ENCODE measurements around the gene ACVR1C. TPM values are rescaled to one million over a fixed set of nuclear protein-coding genes. Genes with fewer than 3 reads are reported as not detected.

Gene ACVR1C
- total RNA-seq, 1 experiment from 2014 or later: 0.40 TPM

DNA sequence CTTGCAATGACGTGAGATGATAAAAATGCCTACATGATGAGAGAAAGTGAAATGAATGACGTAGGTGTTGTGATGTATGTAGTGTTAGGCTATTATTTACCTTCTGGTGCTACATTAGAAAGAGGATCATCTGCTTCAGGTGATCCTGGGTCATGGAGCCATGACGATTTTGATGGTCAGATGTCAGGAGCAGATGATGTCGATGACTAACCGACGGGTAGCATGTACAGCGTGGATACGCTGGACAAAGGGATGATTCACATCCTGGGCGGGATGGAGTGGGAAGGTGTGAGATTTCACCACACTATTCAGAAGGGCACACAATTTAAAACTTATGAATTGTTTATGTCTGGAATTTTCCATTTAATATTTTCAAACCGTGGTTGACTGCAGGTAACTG is 43.5 kb upstream of the ACVR1C start:
- ATAC-seq: no peak; the same call in 1 of the 2 replicates
- Histone ChIP-seq H3K9me3 (ENCODE audit: low read length) (no peaks in the 10 kb centered on the region), H3K4me1 (ENCODE audit: insufficient read depth, low read length) (peaks cover 9% of the 10 kb centered on the region; the same call in 1 of the 2 replicates), H3K36me3 (ENCODE audit: low read depth, low read length) (no peaks in the 10 kb centered on the region), H3K79me2 (ENCODE audit: low read length) (no peaks in the 10 kb centered on the region), H3K9me2 (replicated peaks; ENCODE audit: low read length) (no peaks in the 10 kb centered on the region), H3K27me3 (ENCODE audit: low read length) (no peaks in the 10 kb centered on the region), H3K4me3 (ENCODE audit: low read length) (no peak overlapping the region), H3K4me2 (ENCODE audit: low read length) (no peak overlapping the region), H4K20me1 (ENCODE audit: low read length) (no peaks in the 10 kb centered on the region), H3K27ac (ENCODE audit: low read length) (no peak overlapping the region), H3F3A (ENCODE audit: low read length, unreplicated experiment) (no peaks in the 10 kb centered on the region), H2AFZ (ENCODE audit: low read length) (no peak overlapping the region), H3K9ac (ENCODE audit: low read length) (no peak overlapping the region)
- DNase-seq: peak; percentile 56
- POLR2A ChIA-PET (ENCODE audit: unreplicated experiment): no interaction called here
- no TSS peak for BruUV-seq (replicated peaks)
- CTCF ChIA-PET: no interaction called here
- intact Hi-C loops (cut with micrococcal nuclease): no loop called here
- TF ChIP-seq, protein P1, sequence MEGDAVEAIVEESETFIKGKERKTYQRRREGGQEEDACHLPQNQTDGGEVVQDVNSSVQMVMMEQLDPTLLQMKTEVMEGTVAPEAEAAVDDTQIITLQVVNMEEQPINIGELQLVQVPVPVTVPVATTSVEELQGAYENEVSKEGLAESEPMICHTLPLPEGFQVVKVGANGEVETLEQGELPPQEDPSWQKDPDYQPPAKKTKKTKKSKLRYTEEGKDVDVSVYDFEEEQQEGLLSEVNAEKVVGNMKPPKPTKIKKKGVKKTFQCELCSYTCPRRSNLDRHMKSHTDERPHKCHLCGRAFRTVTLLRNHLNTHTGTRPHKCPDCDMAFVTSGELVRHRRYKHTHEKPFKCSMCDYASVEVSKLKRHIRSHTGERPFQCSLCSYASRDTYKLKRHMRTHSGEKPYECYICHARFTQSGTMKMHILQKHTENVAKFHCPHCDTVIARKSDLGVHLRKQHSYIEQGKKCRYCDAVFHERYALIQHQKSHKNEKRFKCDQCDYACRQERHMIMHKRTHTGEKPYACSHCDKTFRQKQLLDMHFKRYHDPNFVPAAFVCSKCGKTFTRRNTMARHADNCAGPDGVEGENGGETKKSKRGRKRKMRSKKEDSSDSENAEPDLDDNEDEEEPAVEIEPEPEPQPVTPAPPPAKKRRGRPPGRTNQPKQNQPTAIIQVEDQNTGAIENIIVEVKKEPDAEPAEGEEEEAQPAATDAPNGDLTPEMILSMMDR (conservative IDR thresholded peaks at IDR 0.05; ENCODE audit: low read depth, low read length): no peak
- TF ChIP-seq EZH2phosphoT487 (IDR thresholded peaks at IDR 0.05; ENCODE audit: borderline replicate concordance, low read length) (no peak), EZH2 (IDR thresholded peaks at IDR 0.05; ENCODE audit: low read length, unreplicated experiment) (no peak)

DNA sequence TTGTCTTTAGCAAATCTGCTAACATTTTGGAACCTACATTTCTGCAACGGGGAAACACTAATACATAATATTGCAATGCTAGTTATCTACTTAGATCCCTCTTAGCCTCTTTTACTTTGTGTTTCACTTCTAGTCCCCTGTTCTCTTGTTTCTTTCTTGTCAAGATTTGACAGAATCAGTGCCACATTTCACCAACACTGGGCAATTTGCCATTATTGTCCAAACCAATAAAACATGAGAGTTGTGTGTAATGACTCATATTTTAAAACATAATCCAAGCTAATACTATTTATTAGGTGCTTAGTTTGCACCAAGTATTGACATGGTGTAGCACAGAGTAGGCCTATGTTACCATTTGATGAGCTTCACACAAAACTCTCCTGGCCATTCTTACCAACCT is 33.7 kb upstream of the ACVR1C start:
- H3K79me2 ChIP-seq (ENCODE audit: low read length): no peaks in the 10 kb centered on the region
- TF ChIP-seq EZH2phosphoT487 (IDR thresholded peaks at IDR 0.05; ENCODE audit: borderline replicate concordance, low read length): no peak
- no peak for TF ChIP-seq EZH2 (IDR thresholded peaks at IDR 0.05; ENCODE audit: low read length, unreplicated experiment)
- TF ChIP-seq, protein P1 (conservative IDR thresholded peaks at IDR 0.05; ENCODE audit: low read depth, low read length): no peak
- H3K4me1 ChIP-seq (ENCODE audit: insufficient read depth, low read length): peaks cover 10% of the 10 kb centered on the region
- no peak overlapping the region for H3K4me3 ChIP-seq (ENCODE audit: low read length)
- no peaks in the 10 kb centered on the region for H3K9me2 ChIP-seq (replicated peaks; ENCODE audit: low read length)
- no peaks in the 10 kb centered on the region for H3F3A ChIP-seq (ENCODE audit: low read length, unreplicated experiment)
- H3K4me2 ChIP-seq (ENCODE audit: low read length): no peak overlapping the region
- H2AFZ ChIP-seq (ENCODE audit: low read length): no peak overlapping the region
- H3K27me3 ChIP-seq (ENCODE audit: low read length): no peaks in the 10 kb centered on the region
- POLR2A ChIA-PET (ENCODE audit: unreplicated experiment): no interaction called here
- H4K20me1 ChIP-seq (ENCODE audit: low read length): no peaks in the 10 kb centered on the region
- no peaks in the 10 kb centered on the region for H3K9me3 ChIP-seq (ENCODE audit: low read length)
- H3K27ac ChIP-seq (ENCODE audit: low read length): no peak overlapping the region
- H3K9ac ChIP-seq (ENCODE audit: low read length): no peak overlapping the region
- H3K36me3 ChIP-seq (ENCODE audit: low read depth, low read length): no peaks in the 10 kb centered on the region
- peak; percentile 88 for DNase-seq
- intact Hi-C loops (cut with micrococcal nuclease): no loop called here
- CTCF ChIA-PET: no interaction called here
- peak; percentile 89 for ATAC-seq
- BruUV-seq (replicated peaks): no TSS peak

DNA sequence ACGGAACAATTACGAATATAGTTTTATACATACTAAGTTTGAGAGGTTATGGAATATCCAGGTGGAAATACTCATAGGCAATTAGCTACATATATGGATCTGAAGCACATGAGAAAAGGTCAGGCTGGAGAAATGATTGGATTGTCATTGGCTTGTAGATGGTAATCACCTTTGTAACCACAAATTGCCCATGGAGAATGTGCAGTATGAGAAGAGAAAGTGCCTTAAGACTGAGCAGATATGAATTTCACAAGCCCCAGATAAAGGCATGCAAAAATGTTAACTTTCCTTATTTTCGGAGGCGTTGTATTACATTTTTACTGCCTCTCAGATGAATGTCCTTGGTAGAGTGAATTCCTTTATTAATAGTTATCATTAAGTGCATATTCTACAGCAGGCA is 33.1 kb upstream of the ACVR1C start:
- no peak overlapping the region for H3K4me2 ChIP-seq (ENCODE audit: low read length)

More for the DNA sequence above, 33.1 kb upstream of the ACVR1C start:
- H3F3A ChIP-seq (ENCODE audit: low read length, unreplicated experiment): no peaks in the 10 kb centered on the region
- BruUV-seq (replicated peaks): no TSS peak
- TF ChIP-seq, protein P1 (conservative IDR thresholded peaks at IDR 0.05; ENCODE audit: low read depth, low read length): no peak
- TF ChIP-seq EZH2 (IDR thresholded peaks at IDR 0.05; ENCODE audit: low read length, unreplicated experiment) (no peak), EZH2phosphoT487 (IDR thresholded peaks at IDR 0.05; ENCODE audit: borderline replicate concordance, low read length) (no peak)
- H3K9ac ChIP-seq (ENCODE audit: low read length): no peak overlapping the region
- H4K20me1 ChIP-seq (ENCODE audit: low read length): no peaks in the 10 kb centered on the region
- H2AFZ ChIP-seq (ENCODE audit: low read length): no peak overlapping the region
- H3K4me3 ChIP-seq (ENCODE audit: low read length): no peak overlapping the region
- no peak overlapping the region for H3K27ac ChIP-seq (ENCODE audit: low read length)
- ChIA-PET POLR2A (ENCODE audit: unreplicated experiment) (no interaction called here), CTCF (no interaction called here)
- H3K4me1 ChIP-seq (ENCODE audit: insufficient read depth, low read length): peaks cover 10% of the 10 kb centered on the region
- no peaks in the 10 kb centered on the region for H3K79me2 ChIP-seq (ENCODE audit: low read length)
- no peaks in the 10 kb centered on the region for H3K27me3 ChIP-seq (ENCODE audit: low read length)
- ATAC-seq (no peak), DNase-seq (no peak)
- H3K9me3 ChIP-seq (ENCODE audit: low read length): no peaks in the 10 kb centered on the region
- no peaks in the 10 kb centered on the region for H3K36me3 ChIP-seq (ENCODE audit: low read depth, low read length)
- intact Hi-C loops (cut with micrococcal nuclease): no loop called here
- no peaks in the 10 kb centered on the region for H3K9me2 ChIP-seq (replicated peaks; ENCODE audit: low read length)
